GM06990 (cell line): ENCODE data around the gene COL23A1.

Source experiments
- DNase-seq: peaks from one replicate; pipeline ENCODE4 v3.0.0-alpha.2; 2011; ENCODE audit not compliant: insufficient read length; ENCODE audit errors: extremely low read depth
- H3K27me3 ChIP-seq: replicated peaks from 2 replicates; pipeline ENCODE4 v1.6.0; 2011; ENCODE audit warnings: low read length; ENCODE audit not compliant: control insufficient read depth, insufficient read depth
- H3K36me3 ChIP-seq: 2 replicates; pipeline ENCODE4 v1.5.1; 2011; ENCODE audit warnings: low read length; ENCODE audit not compliant: control insufficient read depth, insufficient read depth
- H3K4me3 ChIP-seq: replicated peaks from 2 replicates; pipeline ENCODE4 v1.5.1; 2011; ENCODE audit warnings: low read depth, mild to moderate bottlenecking, control low read depth, low read length
- TF ChIP-seq, protein P1 (sequence below): IDR thresholded peaks from 2 replicates; pipeline ENCODE4 v1.5.1; 2011; ENCODE audit warnings: low read length, control low read depth, mild to moderate bottlenecking, inconsistent platforms; ENCODE audit not compliant: insufficient read depth, poor library complexity, severe bottlenecking

Gene COL23A1

DNA sequence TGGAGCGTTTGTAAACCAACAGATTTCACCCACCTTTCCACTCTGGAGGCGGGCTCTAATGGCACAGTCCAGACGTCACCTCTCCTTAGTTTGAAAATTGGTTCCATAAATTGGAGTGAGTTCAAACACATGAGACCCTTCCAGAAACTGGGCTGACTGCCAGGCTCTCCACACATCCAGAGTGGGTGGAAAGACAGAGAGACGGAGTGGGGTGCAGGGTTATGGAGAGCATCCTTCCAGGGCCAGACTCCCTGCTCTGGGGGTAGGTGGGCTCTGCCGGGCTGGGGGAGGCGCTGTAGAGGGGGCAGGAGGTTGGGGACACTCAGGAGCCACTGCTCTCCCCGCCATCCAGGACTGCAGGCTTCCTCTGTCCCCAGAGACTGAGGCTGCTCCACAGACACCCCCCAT, 252.9 kb downstream of the COL23A1 start:
- H3K27me3 ChIP-seq: no peaks in the 10 kb centered on the region; the same call in 1 of the 2 replicates
- no peak overlapping the region for H3K4me3 ChIP-seq
- TF ChIP-seq, protein P1, sequence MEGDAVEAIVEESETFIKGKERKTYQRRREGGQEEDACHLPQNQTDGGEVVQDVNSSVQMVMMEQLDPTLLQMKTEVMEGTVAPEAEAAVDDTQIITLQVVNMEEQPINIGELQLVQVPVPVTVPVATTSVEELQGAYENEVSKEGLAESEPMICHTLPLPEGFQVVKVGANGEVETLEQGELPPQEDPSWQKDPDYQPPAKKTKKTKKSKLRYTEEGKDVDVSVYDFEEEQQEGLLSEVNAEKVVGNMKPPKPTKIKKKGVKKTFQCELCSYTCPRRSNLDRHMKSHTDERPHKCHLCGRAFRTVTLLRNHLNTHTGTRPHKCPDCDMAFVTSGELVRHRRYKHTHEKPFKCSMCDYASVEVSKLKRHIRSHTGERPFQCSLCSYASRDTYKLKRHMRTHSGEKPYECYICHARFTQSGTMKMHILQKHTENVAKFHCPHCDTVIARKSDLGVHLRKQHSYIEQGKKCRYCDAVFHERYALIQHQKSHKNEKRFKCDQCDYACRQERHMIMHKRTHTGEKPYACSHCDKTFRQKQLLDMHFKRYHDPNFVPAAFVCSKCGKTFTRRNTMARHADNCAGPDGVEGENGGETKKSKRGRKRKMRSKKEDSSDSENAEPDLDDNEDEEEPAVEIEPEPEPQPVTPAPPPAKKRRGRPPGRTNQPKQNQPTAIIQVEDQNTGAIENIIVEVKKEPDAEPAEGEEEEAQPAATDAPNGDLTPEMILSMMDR: no peak
- no peak for DNase-seq
- H3K36me3 ChIP-seq: no peaks in the 10 kb centered on the region

DNA sequence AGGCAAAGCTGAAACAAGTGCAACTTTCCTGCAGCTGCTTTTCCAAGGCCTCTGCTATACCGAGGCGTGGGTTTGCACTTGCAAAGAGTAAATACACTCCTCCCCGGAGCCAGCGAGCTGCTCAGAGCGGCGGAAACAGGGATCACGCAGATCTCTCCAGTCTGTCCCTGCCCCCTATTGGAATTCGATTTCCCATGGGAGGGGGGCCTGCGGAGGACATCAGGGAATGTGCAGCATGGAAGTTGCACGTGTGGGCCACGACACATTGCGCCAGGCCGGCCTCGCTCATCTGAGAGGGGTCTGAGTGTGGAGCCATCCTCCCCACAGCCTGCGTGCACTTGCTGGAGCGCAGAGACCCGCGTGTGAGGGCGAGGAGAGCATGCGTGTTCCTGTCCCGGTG, 253.3 kb downstream of the COL23A1 start:
- DNase-seq: no peak
- TF ChIP-seq, protein P1: no peak
- H3K27me3 ChIP-seq: no peaks in the 10 kb centered on the region; the same call in 1 of the 2 replicates

DNA sequence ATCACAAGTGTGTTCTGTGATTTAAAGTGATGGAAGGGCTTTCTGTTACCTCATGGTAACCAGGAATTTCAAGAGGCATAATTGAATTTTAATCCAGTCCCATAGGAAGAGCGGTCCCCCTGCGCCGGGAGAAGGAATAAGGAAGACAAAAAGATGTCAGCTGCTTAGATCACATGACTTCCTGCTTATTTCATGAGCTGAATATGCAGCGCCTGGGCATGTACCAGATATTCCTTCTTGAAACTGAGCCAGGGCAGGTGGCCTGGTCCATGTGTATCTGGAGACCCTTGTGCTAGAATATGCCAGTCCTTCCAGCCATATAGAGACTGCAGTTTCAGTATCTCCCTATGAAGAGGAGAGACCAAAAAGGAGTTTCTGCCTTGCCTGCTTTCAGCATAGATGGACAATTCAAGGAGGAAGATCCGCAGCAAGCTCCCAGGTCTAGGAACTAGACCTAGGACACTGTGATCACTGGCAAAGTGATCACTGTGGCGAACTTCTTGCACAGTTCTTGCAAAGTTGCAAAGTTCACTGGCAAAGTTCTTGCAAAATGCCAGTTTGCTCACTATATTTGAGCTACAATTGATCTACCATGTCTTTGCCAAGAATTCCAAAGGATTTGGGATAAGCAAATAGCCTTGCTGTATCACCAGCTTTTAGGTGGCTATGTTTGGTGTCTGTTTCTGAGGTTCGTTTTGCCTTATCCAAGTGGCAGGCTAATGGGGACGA, 254.7 kb downstream of the COL23A1 start:
- Histone ChIP-seq H3K4me3 (no peak overlapping the region), H3K36me3 (no peaks in the 10 kb centered on the region), H3K27me3 (no peaks in the 10 kb centered on the region; the same call in 1 of the 2 replicates)
- TF ChIP-seq, protein P1: no peak
- no peak for DNase-seq

More for the DNA sequence above, 253.3 kb downstream of the COL23A1 start:
- Histone ChIP-seq H3K36me3 (no peaks in the 10 kb centered on the region), H3K4me3 (no peak overlapping the region)

DNA sequence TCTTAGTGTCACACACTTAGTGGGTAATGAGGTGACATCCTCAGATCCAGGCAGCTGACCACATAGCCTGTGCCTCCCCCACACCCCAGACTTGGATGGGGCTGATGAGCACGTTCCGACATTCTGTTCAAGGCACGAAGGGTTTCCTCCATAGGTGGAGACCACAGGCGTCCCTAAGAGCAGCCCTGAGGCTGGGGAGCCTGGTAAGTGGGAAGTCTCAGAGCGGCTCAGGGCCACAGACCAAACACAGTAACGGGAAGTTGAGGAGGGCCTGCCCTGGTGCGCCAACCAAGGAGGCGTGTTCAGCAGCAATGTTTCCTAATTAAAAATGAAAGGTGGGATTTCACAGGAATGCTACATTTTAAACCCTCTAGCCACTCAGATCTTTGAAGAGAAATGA, 255.3 kb downstream of the COL23A1 start:
- TF ChIP-seq, protein P1: no peak
- Histone ChIP-seq H3K27me3 (no peaks in the 10 kb centered on the region; the same call in 1 of the 2 replicates), H3K4me3 (no peak overlapping the region)

DNA sequence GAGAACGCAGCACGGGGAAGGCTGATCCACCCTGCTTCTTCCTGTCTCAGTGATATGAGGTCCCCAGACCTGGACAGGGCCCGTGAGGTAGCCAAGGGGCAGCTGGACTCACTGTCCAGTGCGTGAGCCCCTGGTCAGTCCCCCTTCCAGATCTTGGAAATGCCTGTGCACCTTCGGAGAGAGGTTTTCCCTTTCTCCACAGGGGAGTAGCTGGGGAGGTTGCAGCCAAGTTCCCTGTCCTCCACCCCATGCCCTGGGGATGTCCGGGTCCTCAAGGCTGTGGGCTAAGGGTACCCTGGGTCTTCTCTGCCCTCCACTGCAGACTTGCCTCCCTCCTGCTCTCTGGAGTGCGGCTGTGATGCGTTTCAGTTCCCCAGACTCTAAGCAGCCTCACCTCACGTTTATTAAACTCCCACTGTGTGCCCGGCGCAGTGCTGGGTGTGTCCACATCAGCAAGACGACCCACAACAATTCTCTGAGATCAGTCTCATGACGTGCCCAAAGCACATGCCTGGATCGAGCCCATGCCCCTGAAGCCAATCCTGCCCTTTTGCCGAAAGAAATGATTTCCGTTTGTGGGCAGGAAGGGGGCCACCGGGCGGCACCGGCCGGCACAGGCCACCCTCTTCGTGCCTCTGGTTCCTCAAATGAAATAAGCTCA, 256.2 kb downstream of the COL23A1 start:
- TF ChIP-seq, protein P1: no peak

More for the DNA sequence above, 255.3 kb downstream of the COL23A1 start:
- no peak for DNase-seq
- no peaks in the 10 kb centered on the region for H3K36me3 ChIP-seq

More for the DNA sequence above, 256.2 kb downstream of the COL23A1 start:
- H3K36me3 ChIP-seq: no peaks in the 10 kb centered on the region
- DNase-seq: no peak
- H3K4me3 ChIP-seq: no peak overlapping the region
- no peaks in the 10 kb centered on the region; the same call in 1 of the 2 replicates for H3K27me3 ChIP-seq
